Neural crest cell (in vitro differentiated cells): ENCODE results near the gene ANKZF1. TPM values are rescaled to one million over a fixed set of nuclear protein-coding genes. Genes with fewer than 3 reads are reported as not detected.
A peak's percentile ranks its signal among the peaks of the same experiment; 100 is the strongest.

Source experiments
- DNase-seq: peaks from one replicate; pipeline ENCODE4 v3.0.0; 2021; ENCODE audit warnings: low read depth, mixed read lengths, low spot score
- H3K27ac Mint-ChIP-seq: one replicate; pipeline ENCODE4 v1.8.0; 2021; ENCODE audit warnings: mild to moderate bottlenecking, mixed read lengths; ENCODE audit not compliant: unreplicated experiment
- H3K27me3 Mint-ChIP-seq: 2 replicates; pipeline ENCODE4 v1.8.0; 2021; ENCODE audit warnings: low read depth, mild to moderate bottlenecking, mixed read lengths
- H3K36me3 Mint-ChIP-seq: 2 replicates; pipeline ENCODE4 v1.8.0; 2021; ENCODE audit warnings: low read depth, mild to moderate bottlenecking, mixed read lengths
- H3K4me1 Mint-ChIP-seq: 2 replicates; pipeline ENCODE4 v1.8.0; 2021; ENCODE audit warnings: mixed read lengths
- H3K4me3 Mint-ChIP-seq: one replicate; pipeline ENCODE4 v1.8.0; 2021; ENCODE audit warnings: mild to moderate bottlenecking, mixed read lengths
- H3K9me3 Mint-ChIP-seq: 2 replicates; pipeline ENCODE4 v1.8.0; 2021; ENCODE audit warnings: mixed read lengths
- CTCF ChIP-seq: fragments of 200-600 bp; sonication (generic); conservative IDR thresholded peaks from 2 replicates; pipeline ENCODE4 v1.5.0; 2021; ENCODE audit warnings: antibody characterized with exemption, mild to moderate bottlenecking
- total RNA-seq: library from RNA; stranded (reverse); gene quantifications from 2 replicates; pipeline ENCODE4 v1.2.1, GENCODE V29; 2021

The ANKZF1 gene
- total RNA-seq, 1 donor from 2014 or later, result 36.4 TPM

- Mint-ChIP-seq H3K4me3 (peak overlapping the region; percentile 41), H3K27ac (no peak overlapping the region), H3K27me3 (peaks cover 45% of the 10 kb centered on the region), H3K4me1 (peaks cover 10% of the 10 kb centered on the region), H3K9me3 (no peaks in the 10 kb centered on the region), H3K36me3 (no peaks in the 10 kb centered on the region)
- DNase-seq, result no peak
- no peak for TF ChIP-seq CTCF
Measured at GRCh38 chr2:219248845-219249202, 19.2 kb downstream of the ANKZF1 start.

- Mint-ChIP-seq H3K36me3 (no peaks in the 10 kb centered on the region), H3K4me1 (peaks cover 10% of the 10 kb centered on the region), H3K9me3 (no peaks in the 10 kb centered on the region), H3K4me3 (peak overlapping the region; percentile 41), H3K27me3 (peaks cover 51% of the 10 kb centered on the region), H3K27ac (peak overlapping the region; percentile 19)
- DNase-seq, result no peak
- TF ChIP-seq CTCF, result no peak
Measured at GRCh38 chr2:219249203-219249980, 19.8 kb downstream of the ANKZF1 start.

- Mint-ChIP-seq H3K4me1 (peaks cover 5% of the 10 kb centered on the region), H3K27ac (no peak overlapping the region), H3K9me3 (no peaks in the 10 kb centered on the region), H3K36me3 (no peaks in the 10 kb centered on the region), H3K27me3 (peaks cover 59% of the 10 kb centered on the region), H3K4me3 (peak overlapping the region; percentile 19)
- TF ChIP-seq CTCF, result no peak
- DNase-seq, result no peak
Measured at GRCh38 chr2:219250049-219250781, 20.6 kb downstream of the ANKZF1 start.

GRCh38 chr2:219251656-219252055, 22.1 kb downstream of the ANKZF1 start:
- TF ChIP-seq CTCF, result no peak
- Mint-ChIP-seq H3K4me1 (no peaks in the 10 kb centered on the region), H3K9me3 (no peaks in the 10 kb centered on the region), H3K27me3 (peaks cover 73% of the 10 kb centered on the region), H3K36me3 (no peaks in the 10 kb centered on the region), H3K27ac (no peak overlapping the region), H3K4me3 (peak overlapping the region; percentile 59)
- no peak for DNase-seq

GRCh38 chr2:219252084-219252483, 22.5 kb downstream of the ANKZF1 start:
- Mint-ChIP-seq H3K4me1 (no peaks in the 10 kb centered on the region), H3K4me3 (peak overlapping the region; percentile 59), H3K9me3 (no peaks in the 10 kb centered on the region), H3K27me3 (peaks cover 76% of the 10 kb centered on the region), H3K27ac (no peak overlapping the region), H3K36me3 (no peaks in the 10 kb centered on the region)
- DNase-seq, result no peak
- no peak for TF ChIP-seq CTCF
